ENCODE results near the gene KCNMA1.

Gene KCNMA1

GRCh38 chr10:77259171-77259874, 378.3 kb downstream of the KCNMA1 start:
- H3K9ac ChIP-seq (ENCODE audit: low read length in 2 of 2): no peak overlapping the region
- no peaks in the 10 kb centered on the region for H3K27me3 ChIP-seq (ENCODE audit: control insufficient read depth in 1 of 2, insufficient read depth in 2 of 2, low read length in 2 of 2)
- H3K9me3 ChIP-seq (ENCODE audit: control insufficient read depth in 2 of 2, low read length in 2 of 2): no peaks in the 10 kb centered on the region
- H3K36me3 ChIP-seq (ENCODE audit: control insufficient read depth in 2 of 2, insufficient read depth in 2 of 2, low read length in 2 of 2): no peaks in the 10 kb centered on the region
- H3K4me1 ChIP-seq (ENCODE audit: control insufficient read depth, insufficient read depth, low read length): peaks cover 2% of the 10 kb centered on the region
- no peak overlapping the region for H3K27ac ChIP-seq (ENCODE audit: low read length)
- H3K4me3 ChIP-seq (ENCODE audit: low read length in 2 of 2): no peak overlapping the region

- no peak overlapping the region for H3K4me3 ChIP-seq (ENCODE audit: low read length in 2 of 2)
- no peaks in the 10 kb centered on the region for H3K36me3 ChIP-seq (ENCODE audit: control insufficient read depth in 2 of 2, insufficient read depth in 2 of 2, low read length in 2 of 2)
- no peaks in the 10 kb centered on the region for H3K9me3 ChIP-seq (ENCODE audit: control insufficient read depth in 2 of 2, low read length in 2 of 2)
- H3K27ac ChIP-seq (ENCODE audit: low read length): no peak overlapping the region
- H3K27me3 ChIP-seq (ENCODE audit: control insufficient read depth in 1 of 2, insufficient read depth in 2 of 2, low read length in 2 of 2): no peaks in the 10 kb centered on the region
- peaks cover 17% of the 10 kb centered on the region for H3K4me1 ChIP-seq (ENCODE audit: control insufficient read depth, insufficient read depth, low read length)
- H3K9ac ChIP-seq (ENCODE audit: low read length in 2 of 2): no peak overlapping the region
These were observed 381.3 kb downstream of the KCNMA1 start for GRCh38 chr10:77256346-77256745.

GRCh38 chr10:77253556-77254064, 384.0 kb downstream of the KCNMA1 start:
- H3K9ac ChIP-seq (ENCODE audit: low read length in 2 of 2): no peak overlapping the region
- H3K4me1 ChIP-seq (ENCODE audit: control insufficient read depth, insufficient read depth, low read length): peaks cover 31% of the 10 kb centered on the region
- no peaks in the 10 kb centered on the region for H3K27me3 ChIP-seq (ENCODE audit: control insufficient read depth in 1 of 2, insufficient read depth in 2 of 2, low read length in 2 of 2)
- H3K9me3 ChIP-seq (ENCODE audit: control insufficient read depth in 2 of 2, low read length in 2 of 2): no peaks in the 10 kb centered on the region
- H3K36me3 ChIP-seq (ENCODE audit: control insufficient read depth in 2 of 2, insufficient read depth in 2 of 2, low read length in 2 of 2): no peaks in the 10 kb centered on the region
- H3K4me3 ChIP-seq (ENCODE audit: low read length in 2 of 2): no peak overlapping the region
- H3K27ac ChIP-seq (ENCODE audit: low read length): no peak overlapping the region

GRCh38 chr10:77253147-77253545, 384.5 kb downstream of the KCNMA1 start:
- Histone ChIP-seq H3K36me3 (ENCODE audit: control insufficient read depth in 2 of 2, insufficient read depth in 2 of 2, low read length in 2 of 2) (no peaks in the 10 kb centered on the region), H3K27ac (ENCODE audit: low read length) (peak overlapping the region; percentile 6), H3K4me3 (ENCODE audit: low read length in 2 of 2) (no peak overlapping the region), H3K27me3 (ENCODE audit: control insufficient read depth in 1 of 2, insufficient read depth in 2 of 2, low read length in 2 of 2) (no peaks in the 10 kb centered on the region), H3K9ac (ENCODE audit: low read length in 2 of 2) (no peak overlapping the region), H3K4me1 (ENCODE audit: control insufficient read depth, insufficient read depth, low read length) (peaks cover 33% of the 10 kb centered on the region), H3K9me3 (ENCODE audit: control insufficient read depth in 2 of 2, low read length in 2 of 2) (no peaks in the 10 kb centered on the region)

GRCh38 chr10:77252380-77253146, 385.0 kb downstream of the KCNMA1 start:
- peak overlapping the region; percentile 6 for H3K27ac ChIP-seq (ENCODE audit: low read length)
- H3K9ac ChIP-seq (ENCODE audit: low read length in 2 of 2): no peak overlapping the region
- H3K27me3 ChIP-seq (ENCODE audit: control insufficient read depth in 1 of 2, insufficient read depth in 2 of 2, low read length in 2 of 2): no peaks in the 10 kb centered on the region
- no peaks in the 10 kb centered on the region for H3K36me3 ChIP-seq (ENCODE audit: control insufficient read depth in 2 of 2, insufficient read depth in 2 of 2, low read length in 2 of 2)
- H3K4me1 ChIP-seq (ENCODE audit: control insufficient read depth, insufficient read depth, low read length): peaks cover 39% of the 10 kb centered on the region
- H3K4me3 ChIP-seq (ENCODE audit: low read length in 2 of 2): no peak overlapping the region
- H3K9me3 ChIP-seq (ENCODE audit: control insufficient read depth in 2 of 2, low read length in 2 of 2): no peaks in the 10 kb centered on the region

GRCh38 chr10:77251297-77252013, 386.2 kb downstream of the KCNMA1 start:
- no peak overlapping the region for H3K27ac ChIP-seq (ENCODE audit: low read length)
- H3K9ac ChIP-seq (ENCODE audit: low read length in 2 of 2): no peak overlapping the region
- peaks cover 44% of the 10 kb centered on the region for H3K4me1 ChIP-seq (ENCODE audit: control insufficient read depth, insufficient read depth, low read length)
- no peak overlapping the region for H3K4me3 ChIP-seq (ENCODE audit: low read length in 2 of 2)
- H3K36me3 ChIP-seq (ENCODE audit: control insufficient read depth in 2 of 2, insufficient read depth in 2 of 2, low read length in 2 of 2): no peaks in the 10 kb centered on the region
- no peaks in the 10 kb centered on the region for H3K9me3 ChIP-seq (ENCODE audit: control insufficient read depth in 2 of 2, low read length in 2 of 2)
- H3K27me3 ChIP-seq (ENCODE audit: control insufficient read depth in 1 of 2, insufficient read depth in 2 of 2, low read length in 2 of 2): no peaks in the 10 kb centered on the region

- peak overlapping the region; percentile 1 for H3K27ac ChIP-seq (ENCODE audit: low read length)
- H3K9me3 ChIP-seq (ENCODE audit: control insufficient read depth in 2 of 2, low read length in 2 of 2): no peaks in the 10 kb centered on the region
- H3K9ac ChIP-seq (ENCODE audit: low read length in 2 of 2): no peak overlapping the region
- no peaks in the 10 kb centered on the region for H3K27me3 ChIP-seq (ENCODE audit: control insufficient read depth in 1 of 2, insufficient read depth in 2 of 2, low read length in 2 of 2)
- no peak overlapping the region for H3K4me3 ChIP-seq (ENCODE audit: low read length in 2 of 2)
- H3K4me1 ChIP-seq (ENCODE audit: control insufficient read depth, insufficient read depth, low read length): peaks cover 54% of the 10 kb centered on the region
- H3K36me3 ChIP-seq (ENCODE audit: control insufficient read depth in 2 of 2, insufficient read depth in 2 of 2, low read length in 2 of 2): no peaks in the 10 kb centered on the region
These were observed 387.6 kb downstream of the KCNMA1 start for GRCh38 chr10:77249901-77250459.

- no peak overlapping the region for H3K4me3 ChIP-seq (ENCODE audit: low read length in 2 of 2)
- H3K9me3 ChIP-seq (ENCODE audit: control insufficient read depth in 2 of 2, low read length in 2 of 2): no peaks in the 10 kb centered on the region
- H3K36me3 ChIP-seq (ENCODE audit: control insufficient read depth in 2 of 2, insufficient read depth in 2 of 2, low read length in 2 of 2): no peaks in the 10 kb centered on the region
- peak overlapping the region; percentile 12 for H3K27ac ChIP-seq (ENCODE audit: low read length)
- no peak overlapping the region for H3K9ac ChIP-seq (ENCODE audit: low read length in 2 of 2)
- H3K4me1 ChIP-seq (ENCODE audit: control insufficient read depth, insufficient read depth, low read length): peaks cover 62% of the 10 kb centered on the region
- no peaks in the 10 kb centered on the region for H3K27me3 ChIP-seq (ENCODE audit: control insufficient read depth in 1 of 2, insufficient read depth in 2 of 2, low read length in 2 of 2)
These were observed 389.4 kb downstream of the KCNMA1 start for GRCh38 chr10:77248104-77248790.

GRCh38 chr10:77247031-77247990, 390.3 kb downstream of the KCNMA1 start:
- H3K9ac ChIP-seq (ENCODE audit: low read length in 2 of 2): no peak overlapping the region
- peaks cover 62% of the 10 kb centered on the region for H3K4me1 ChIP-seq (ENCODE audit: control insufficient read depth, insufficient read depth, low read length)
- no peak overlapping the region for H3K4me3 ChIP-seq (ENCODE audit: low read length in 2 of 2)
- no peaks in the 10 kb centered on the region for H3K27me3 ChIP-seq (ENCODE audit: control insufficient read depth in 1 of 2, insufficient read depth in 2 of 2, low read length in 2 of 2)
- H3K36me3 ChIP-seq (ENCODE audit: control insufficient read depth in 2 of 2, insufficient read depth in 2 of 2, low read length in 2 of 2): no peaks in the 10 kb centered on the region
- no peaks in the 10 kb centered on the region for H3K9me3 ChIP-seq (ENCODE audit: control insufficient read depth in 2 of 2, low read length in 2 of 2)
- peak overlapping the region; percentile 85 for H3K27ac ChIP-seq (ENCODE audit: low read length)
